GM19025 (cell line): ENCODE data around the gene MEIOSIN.
"Not testable (repeated sequence)": the region's sequence is repeated elsewhere in the genome, so short reads cannot be mapped to it uniquely, and the experiment has no call there.

ENCODE experiments used
- ATAC-seq: cut with Tn5 transposase; IDR thresholded peaks from one replicate; pipeline ENCODE4 v1.9.1; 2021; ENCODE audit warnings: mild to moderate bottlenecking, low read depth, moderate library complexity; ENCODE audit not compliant: unreplicated experiment

The MEIOSIN gene

GRCh38 chr19:45717131-45717982 is 15.9 kb upstream of the MEIOSIN start:
- ATAC-seq: peak; percentile 94

GRCh38 chr19:45717983-45718650 is 15.1 kb upstream of the MEIOSIN start:
- no peak for ATAC-seq

- ATAC-seq: not testable (repeated sequence)
Observed at GRCh38 chr19:45720065-45720464, 13.2 kb upstream of the MEIOSIN start.

GRCh38 chr19:45728683-45729082 is 4.6 kb upstream of the MEIOSIN start:
- ATAC-seq: not testable (repeated sequence)

- ATAC-seq: no peak
Observed at GRCh38 chr19:45729800-45730290, 3.4 kb upstream of the MEIOSIN start.

GRCh38 chr19:45730368-45731288 is 2.6 kb upstream of the MEIOSIN start, which contains the start of gene FBXO46:
FBXO46 (minus strand) TSS chr19:45730896; CDS start chr19:45713495, 17,401 bp downstream.
- peak; percentile 91 for ATAC-seq

GRCh38 chr19:45739498-45740439 is 6.5 kb downstream of the MEIOSIN start:
- no peak for ATAC-seq

- ATAC-seq: no peak
Observed at GRCh38 chr19:45742969-45743368, 9.7 kb downstream of the MEIOSIN start.

GRCh38 chr19:45745606-45746005 is 12.4 kb downstream of the MEIOSIN start:
- ATAC-seq: no peak

- ATAC-seq: no peak
Observed at GRCh38 chr19:45746866-45747265, 13.6 kb downstream of the MEIOSIN start.

- no peak for ATAC-seq
Observed at GRCh38 chr19:45747513-45747912, 14.3 kb downstream of the MEIOSIN start.

GRCh38 chr19:45751483-45751882 is 18.2 kb downstream of the MEIOSIN start:
- not testable (repeated sequence) for ATAC-seq

- no peak for ATAC-seq
Observed at GRCh38 chr19:45752639-45753038, 19.4 kb downstream of the MEIOSIN start.

- ATAC-seq: no peak
Observed at GRCh38 chr19:45753548-45753947, 20.3 kb downstream of the MEIOSIN start.

GRCh38 chr19:45754323-45754722 is 21.1 kb downstream of the MEIOSIN start:
- ATAC-seq: no peak

GRCh38 chr19:45757695-45758094 is 24.5 kb downstream of the MEIOSIN start:
- no peak for ATAC-seq

- ATAC-seq: no peak
Observed at GRCh38 chr19:45758921-45759320, 25.7 kb downstream of the MEIOSIN start.

- ATAC-seq: no peak
Observed at GRCh38 chr19:45761714-45762113, 28.5 kb downstream of the MEIOSIN start.

GRCh38 chr19:45762870-45763631 is 29.8 kb downstream of the MEIOSIN start:
- no peak for ATAC-seq
